Activated T-cell treated with anti-CD3 and anti-CD28 coated beads, Interleukin-2, amount 50 U/mL, for 72 hours (primary cell): ENCODE measurements around the gene GINM1. TPM values are rescaled to one million over a fixed set of nuclear protein-coding genes. Genes with fewer than 3 reads are reported as not detected.

ENCODE experiments used
- ATAC-seq, 2 donors: fragments of 150-1000 bp; cut with Tn5 transposase; replicated peaks in 1 of 2; 2 replicates each; pipeline ENCODE4 v1.10.0; 2021; ENCODE audit warnings: moderate library complexity in 2 of 2, mild to moderate bottlenecking in 1 of 2
- DNase-seq, 2 donors: peaks; one replicate each; pipeline ENCODE4 v3.0.0; 2021 to 2022; ENCODE audit warnings: mixed read lengths in 1 of 2
- H3K27ac Mint-ChIP-seq: one replicate; pipeline ENCODE4 v1.8.0; 2022; ENCODE audit warnings: mild to moderate bottlenecking, moderate library complexity, mixed read lengths
- H3K27me3 Mint-ChIP-seq: one replicate; pipeline ENCODE4 v1.8.0; 2022; ENCODE audit warnings: low read depth, mixed read lengths
- H3K36me3 Mint-ChIP-seq, 2 donors: one replicate each; pipeline ENCODE4 v1.8.0; 2022; ENCODE audit warnings: mixed read lengths in 2 of 2, mild to moderate bottlenecking in 1 of 2; ENCODE audit not compliant: insufficient read depth in 2 of 2
- H3K4me1 Mint-ChIP-seq: one replicate; pipeline ENCODE4 v1.8.0; 2022; ENCODE audit warnings: low read depth, mixed read lengths
- H3K4me3 Mint-ChIP-seq, 2 donors: one replicate each; pipeline ENCODE4 v1.8.0; 2022; ENCODE audit warnings: mild to moderate bottlenecking in 2 of 2, mixed read lengths in 2 of 2, moderate library complexity in 2 of 2
- H3K9me3 Mint-ChIP-seq, 2 donors: one replicate each; pipeline ENCODE4 v1.8.0; 2022; ENCODE audit warnings: mixed read lengths in 2 of 2
- total RNA-seq, 2 donors: library from RNA; stranded (reverse); gene quantifications; one replicate each; pipeline ENCODE4 v1.2.3, GENCODE V29; 2022

The GINM1 gene, protein sequence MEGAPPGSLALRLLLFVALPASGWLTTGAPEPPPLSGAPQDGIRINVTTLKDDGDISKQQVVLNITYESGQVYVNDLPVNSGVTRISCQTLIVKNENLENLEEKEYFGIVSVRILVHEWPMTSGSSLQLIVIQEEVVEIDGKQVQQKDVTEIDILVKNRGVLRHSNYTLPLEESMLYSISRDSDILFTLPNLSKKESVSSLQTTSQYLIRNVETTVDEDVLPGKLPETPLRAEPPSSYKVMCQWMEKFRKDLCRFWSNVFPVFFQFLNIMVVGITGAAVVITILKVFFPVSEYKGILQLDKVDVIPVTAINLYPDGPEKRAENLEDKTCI
- 10 to 100 TPM; 15.3 to 23.3 TPM for total RNA-seq

DNA sequence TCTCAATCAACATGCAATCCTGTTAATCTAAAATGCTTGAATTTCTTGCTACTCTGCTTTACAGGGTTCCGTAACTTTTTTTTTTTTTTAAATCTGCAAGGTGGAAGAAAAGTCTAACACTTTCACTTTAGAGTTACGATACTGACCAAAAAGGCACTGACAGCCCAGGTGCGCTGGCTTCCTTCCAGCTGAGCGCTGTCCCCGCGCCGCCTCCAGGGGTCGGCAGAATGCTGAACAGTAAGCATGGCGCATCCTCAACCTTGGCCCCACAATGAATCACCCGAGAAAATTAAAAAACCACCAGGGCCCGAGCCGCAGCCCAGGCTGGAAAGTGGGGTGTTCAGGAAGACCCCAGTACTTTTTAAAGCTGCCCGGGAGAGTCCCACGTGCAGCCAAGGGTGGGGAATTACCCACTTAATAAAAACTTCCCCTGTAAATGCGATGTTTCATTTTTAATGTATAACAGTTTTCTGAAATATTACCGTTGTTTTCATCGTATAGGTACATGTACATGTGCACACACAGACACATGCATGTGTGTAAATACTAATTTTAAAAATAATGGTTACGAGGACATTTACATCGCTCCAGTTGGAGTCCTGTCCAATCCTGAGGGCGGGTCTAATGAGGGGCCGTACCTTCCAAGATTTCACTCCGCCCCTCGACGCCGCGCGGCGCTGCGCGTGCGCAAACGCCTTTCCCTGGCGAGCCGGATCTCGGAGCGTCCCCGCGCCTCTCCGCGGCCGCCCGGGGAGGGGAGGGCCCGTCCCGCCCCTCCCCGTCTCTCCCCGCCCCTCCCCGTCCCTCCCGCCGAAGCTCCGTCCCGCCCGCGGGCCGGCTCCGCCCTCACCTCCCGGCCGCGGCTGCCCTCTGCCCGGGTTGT is at the start of gene GINM1:
GINM1 (plus strand) TSS at position 849 of the 883 bp plus-strand sequence. CDS start 40 bp downstream, outside the sequence.
- H3K4me3 Mint-ChIP-seq: peak within 1 kb of the TSS; percentile 94 to 98
- H3K4me1 Mint-ChIP-seq: peaks cover 22% of the 10 kb centered on the region
- no peaks in the 10 kb centered on the region for H3K9me3 Mint-ChIP-seq
- ATAC-seq (peak; percentile 85 to 89), DNase-seq (peak; percentile 95 to 99)
- no peaks in the 10 kb centered on the region for H3K27me3 Mint-ChIP-seq
- H3K36me3 Mint-ChIP-seq: no peaks in the 10 kb centered on the region
- peak within 1 kb of the TSS; percentile 87 for H3K27ac Mint-ChIP-seq

DNA sequence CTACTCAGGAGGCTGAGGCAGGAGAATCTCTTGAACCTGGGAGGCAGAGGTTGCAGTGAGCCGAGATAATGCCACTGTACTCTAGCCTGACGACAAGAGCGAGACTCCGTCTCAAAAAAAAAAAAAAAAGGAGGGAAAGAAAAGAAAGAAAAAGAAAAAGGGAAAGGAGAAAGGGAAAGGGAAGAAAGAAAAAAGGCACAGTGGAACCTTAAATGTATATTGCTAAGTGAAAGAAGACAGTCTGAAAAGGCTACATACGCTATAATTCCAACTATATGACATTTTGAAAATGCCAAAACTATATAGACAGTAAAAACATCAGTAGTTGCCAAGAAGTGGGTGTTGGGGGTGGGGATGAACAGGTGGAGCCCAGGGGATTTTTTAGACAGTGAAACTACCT is 36.5 kb upstream of the GINM1 start:
- DNase-seq (no peak), ATAC-seq (no peak)
- H3K36me3 Mint-ChIP-seq: peaks cover 7 to 31% of the 10 kb centered on the region in 2 donors
- no peak overlapping the region for H3K4me3 Mint-ChIP-seq
- no peaks in the 10 kb centered on the region for H3K9me3 Mint-ChIP-seq
- no peaks in the 10 kb centered on the region for H3K27me3 Mint-ChIP-seq
- no peak overlapping the region for H3K27ac Mint-ChIP-seq
- H3K4me1 Mint-ChIP-seq: peaks cover 26% of the 10 kb centered on the region

DNA sequence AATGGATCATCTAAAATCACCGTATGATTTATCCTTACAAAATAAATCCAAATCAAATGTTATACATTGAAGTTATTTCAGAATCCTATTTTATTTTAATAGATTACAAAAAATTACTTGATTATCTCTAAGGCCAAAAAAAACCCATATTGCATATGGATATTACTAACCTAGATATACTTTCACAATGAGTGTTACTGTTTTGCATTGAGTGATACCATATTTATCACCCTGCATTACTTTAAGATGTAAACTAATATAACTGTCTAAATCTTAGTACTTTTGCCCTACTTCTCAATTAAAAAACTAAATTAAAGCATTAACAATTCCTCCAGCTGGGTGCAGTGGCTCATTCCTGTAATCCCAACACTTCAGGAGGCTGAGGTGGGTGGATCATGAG is 31.4 kb upstream of the GINM1 start:
- H3K36me3 Mint-ChIP-seq: peaks cover 8 to 42% of the 10 kb centered on the region in 2 donors
- H3K4me1 Mint-ChIP-seq: peaks cover 20% of the 10 kb centered on the region
- H3K4me3 Mint-ChIP-seq: no peak overlapping the region
- ATAC-seq (no peak), DNase-seq (no peak)
- H3K27me3 Mint-ChIP-seq: no peaks in the 10 kb centered on the region
- no peaks in the 10 kb centered on the region for H3K9me3 Mint-ChIP-seq
- no peak overlapping the region for H3K27ac Mint-ChIP-seq

DNA sequence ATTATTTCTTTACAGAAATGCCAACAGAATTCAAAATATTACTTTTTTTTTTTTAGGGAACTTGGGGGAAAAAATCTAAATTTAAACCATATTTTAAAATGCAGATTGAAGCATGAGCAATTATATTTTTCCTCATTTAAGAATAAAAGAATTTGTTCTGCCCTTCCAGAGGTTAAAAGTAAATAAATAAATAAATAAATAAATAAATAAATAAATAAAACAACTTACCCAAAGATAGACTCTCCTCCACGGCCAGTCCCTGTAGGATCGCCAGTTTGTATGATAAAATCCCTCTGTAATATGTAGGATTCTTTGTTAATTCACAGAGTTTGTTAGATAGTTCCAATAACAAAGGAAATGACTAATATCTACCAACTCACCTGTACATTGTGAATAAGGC is 25.0 kb upstream of the GINM1 start:
- peaks cover 40% of the 10 kb centered on the region for H3K4me1 Mint-ChIP-seq
- no peak overlapping the region for H3K4me3 Mint-ChIP-seq
- ATAC-seq: no peak
- H3K9me3 Mint-ChIP-seq: no peaks in the 10 kb centered on the region
- no peak for DNase-seq
- H3K36me3 Mint-ChIP-seq: peaks cover 7 to 32% of the 10 kb centered on the region in 2 donors
- H3K27me3 Mint-ChIP-seq: no peaks in the 10 kb centered on the region
- no peak overlapping the region for H3K27ac Mint-ChIP-seq

DNA sequence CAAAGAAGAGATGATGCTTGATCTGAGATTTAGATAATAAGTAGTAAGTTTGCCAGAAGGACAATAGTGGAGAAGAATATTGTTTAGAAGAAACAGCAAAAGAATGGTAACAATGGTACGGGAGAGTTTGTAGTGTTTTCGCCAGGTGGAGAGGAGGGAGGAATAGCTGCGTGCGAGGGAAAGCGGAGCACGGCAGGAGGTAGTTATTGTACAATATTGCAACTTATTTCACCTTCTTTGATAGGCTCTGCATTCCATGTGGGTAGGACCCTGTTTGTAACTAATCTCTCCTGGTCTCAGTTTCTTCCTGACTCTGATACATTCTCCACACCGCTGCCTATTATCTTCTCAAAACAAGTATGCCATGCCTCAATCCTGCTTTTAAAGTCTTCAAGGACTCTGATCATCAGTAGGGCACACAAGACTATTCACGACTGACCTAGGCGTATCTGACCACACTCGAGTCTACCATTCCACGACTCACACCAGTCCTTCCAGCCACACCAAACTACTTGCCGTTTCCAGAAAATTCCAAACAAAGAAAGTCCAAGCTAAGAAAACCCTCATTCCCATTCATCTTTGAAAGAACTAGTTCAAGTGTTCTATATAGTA is 21.4 kb upstream of the GINM1 start:
- Mint-ChIP-seq H3K27ac (peak overlapping the region; percentile 96), H3K9me3 (no peaks in the 10 kb centered on the region), H3K4me3 (peak overlapping the region; percentile 89 to 98), H3K27me3 (peaks cover 11% of the 10 kb centered on the region), H3K36me3 (peaks cover 3 to 13% of the 10 kb centered on the region in 2 donors), H3K4me1 (peaks cover 42% of the 10 kb centered on the region)
- no peak for DNase-seq
- no peak for ATAC-seq

DNA sequence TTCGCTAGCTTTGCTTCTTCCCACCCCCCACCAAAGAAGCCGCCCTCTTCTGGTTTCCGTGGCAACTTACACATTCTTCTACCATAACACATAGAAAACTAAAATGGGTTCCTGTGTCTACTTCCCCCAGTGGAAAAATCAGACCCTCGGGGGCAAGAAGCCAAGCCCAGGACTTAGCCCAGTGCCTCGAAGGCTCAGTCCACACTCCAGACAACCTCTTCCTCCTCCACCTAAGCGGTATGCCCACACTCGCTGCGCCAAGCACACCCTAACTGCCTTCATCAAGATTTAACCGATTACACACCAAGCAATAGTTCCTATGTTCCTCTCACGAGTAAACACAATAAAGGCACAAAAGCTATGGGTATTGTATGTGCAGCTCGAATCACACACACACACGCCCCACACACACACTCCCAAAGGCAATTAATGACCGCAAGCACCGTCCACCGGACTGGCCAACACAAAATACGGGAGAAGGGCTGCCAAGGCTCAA is 20.9 kb upstream of the GINM1 start:
- DNase-seq (peak; percentile 54 to 64), ATAC-seq (peak; percentile 28 to 35)
- no peaks in the 10 kb centered on the region for H3K9me3 Mint-ChIP-seq
- peaks cover 11% of the 10 kb centered on the region for H3K27me3 Mint-ChIP-seq
- H3K36me3 Mint-ChIP-seq: peaks cover 2 to 9% of the 10 kb centered on the region in 2 donors
- peak overlapping the region; percentile 89 to 98 for H3K4me3 Mint-ChIP-seq
- peaks cover 42% of the 10 kb centered on the region for H3K4me1 Mint-ChIP-seq
- H3K27ac Mint-ChIP-seq: peak overlapping the region; percentile 96

DNA sequence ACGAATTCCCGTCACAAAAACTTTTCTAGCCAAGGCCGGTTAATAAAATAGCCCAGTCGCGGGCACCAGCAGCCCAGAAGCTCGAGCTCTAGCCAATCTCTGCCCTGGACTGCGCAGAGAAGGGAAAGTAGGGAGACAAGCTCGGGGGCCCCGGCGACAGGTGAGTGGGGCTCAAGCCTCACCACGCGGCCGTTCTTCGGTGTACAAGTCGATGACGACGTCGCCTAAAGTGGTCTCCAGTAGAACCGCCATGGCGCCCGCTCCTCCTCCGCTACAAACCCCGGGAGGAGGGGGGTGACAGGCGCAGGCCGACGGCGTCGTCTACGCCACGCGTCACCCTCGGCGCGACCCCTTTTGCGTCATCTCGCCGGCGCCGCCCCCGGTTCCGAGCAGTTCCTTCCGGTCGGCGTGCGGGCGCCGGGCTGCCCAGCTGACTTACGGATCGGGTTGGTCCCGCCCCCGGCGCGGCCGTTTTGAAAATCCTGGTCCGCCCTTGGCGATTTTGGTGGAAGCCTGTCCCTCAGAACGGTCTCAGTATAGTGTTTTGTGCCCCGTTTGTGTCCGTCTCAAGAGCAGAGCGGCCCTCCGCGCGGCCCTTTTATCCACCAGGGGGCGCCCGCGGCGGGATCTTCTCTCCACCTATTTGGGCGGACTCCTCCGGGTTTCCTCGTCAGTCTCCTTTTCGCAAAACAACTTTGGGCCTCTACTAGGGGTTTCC is 20.3 kb upstream of the GINM1 start, which contains the start of gene PPIL4:
PPIL4 (minus strand) TSS at position 290 of the 718 bp plus-strand sequence; CDS start at position 252, 38 bp downstream.
- Mint-ChIP-seq H3K4me3 (peak within 1 kb of the TSS; percentile 89 to 98), H3K27ac (peak within 1 kb of the TSS; percentile 96), H3K9me3 (no peaks in the 10 kb centered on the region), H3K4me1 (peaks cover 42% of the 10 kb centered on the region), H3K27me3 (peaks cover 11% of the 10 kb centered on the region), H3K36me3 (peaks cover 2 to 8% of the 10 kb centered on the region in 2 donors)
- DNase-seq (peak; percentile 98), ATAC-seq (peak; percentile 94 to 97)

DNA sequence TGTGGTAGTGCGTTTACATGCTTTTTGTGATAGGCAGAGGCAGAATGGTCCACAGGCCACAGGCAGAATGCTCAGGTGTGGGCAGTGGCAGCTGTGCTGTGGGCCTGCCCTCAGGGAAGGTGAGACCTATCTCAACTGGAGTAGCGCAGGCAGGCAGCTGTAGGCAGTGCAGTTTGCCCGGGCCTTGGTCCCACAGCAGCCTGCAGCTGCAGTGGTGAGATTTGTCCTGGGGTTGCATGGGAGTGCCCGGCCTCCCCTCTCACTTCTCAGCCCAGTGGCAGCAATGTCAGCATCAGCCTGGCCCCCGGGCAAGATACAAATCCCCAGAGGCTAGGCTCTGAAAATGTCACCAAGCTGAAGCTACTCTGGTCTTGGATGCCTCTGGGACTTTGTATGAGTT is 14.3 kb upstream of the GINM1 start:
- Mint-ChIP-seq H3K4me1 (peaks cover 5% of the 10 kb centered on the region), H3K4me3 (no peak overlapping the region), H3K9me3 (no peaks in the 10 kb centered on the region), H3K27me3 (peaks cover 11% of the 10 kb centered on the region), H3K27ac (no peak overlapping the region), H3K36me3 (no peaks in the 10 kb centered on the region)
- DNase-seq (no peak), ATAC-seq (no peak)

DNA sequence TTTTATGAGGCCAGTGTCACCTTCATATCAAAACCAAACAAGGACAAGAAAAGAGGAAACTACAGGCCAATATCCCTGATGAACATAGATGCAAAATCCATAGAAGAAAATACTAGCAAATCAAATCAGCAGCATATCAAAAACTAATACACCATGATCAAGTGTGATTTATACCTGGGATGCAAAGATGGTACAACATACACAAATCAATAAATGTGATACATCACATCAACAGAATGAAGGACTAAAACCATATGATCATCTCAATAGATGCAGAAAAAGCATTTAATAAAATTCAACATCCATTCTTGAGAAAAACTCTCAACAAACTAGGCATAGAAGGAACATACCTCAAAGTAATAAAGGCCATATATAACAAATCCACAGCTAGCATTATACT is 8.1 kb upstream of the GINM1 start:
- H3K4me3 Mint-ChIP-seq: no peak overlapping the region
- no peaks in the 10 kb centered on the region for H3K9me3 Mint-ChIP-seq
- DNase-seq: no peak
- no peak for ATAC-seq
- H3K36me3 Mint-ChIP-seq: no peaks in the 10 kb centered on the region
- no peak overlapping the region for H3K27ac Mint-ChIP-seq
- no peaks in the 10 kb centered on the region for H3K27me3 Mint-ChIP-seq
- no peaks in the 10 kb centered on the region for H3K4me1 Mint-ChIP-seq

DNA sequence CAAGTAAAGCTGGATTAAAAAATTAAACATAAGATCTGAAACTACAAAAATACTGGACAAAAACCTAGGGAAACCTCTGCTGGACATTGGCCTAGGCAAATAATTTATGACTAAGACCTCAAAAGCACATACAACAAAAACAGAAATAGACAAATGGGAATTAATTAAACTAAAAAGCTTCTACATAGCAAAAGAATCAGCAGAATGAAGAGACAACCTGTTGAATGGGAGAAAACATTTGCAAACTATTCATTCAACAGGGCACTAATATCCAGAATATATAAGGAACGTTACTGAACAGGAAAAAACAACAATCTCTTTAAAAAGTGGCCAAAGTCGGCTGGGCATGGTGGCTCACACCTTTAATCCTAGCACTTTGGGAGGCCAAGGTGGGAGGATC is 6.8 kb upstream of the GINM1 start:
- H3K36me3 Mint-ChIP-seq: no peaks in the 10 kb centered on the region
- no peaks in the 10 kb centered on the region for H3K4me1 Mint-ChIP-seq
- DNase-seq (no peak), ATAC-seq (no peak)
- H3K27me3 Mint-ChIP-seq: no peaks in the 10 kb centered on the region
- H3K9me3 Mint-ChIP-seq: no peaks in the 10 kb centered on the region
- H3K27ac Mint-ChIP-seq: no peak overlapping the region
- no peak overlapping the region for H3K4me3 Mint-ChIP-seq

DNA sequence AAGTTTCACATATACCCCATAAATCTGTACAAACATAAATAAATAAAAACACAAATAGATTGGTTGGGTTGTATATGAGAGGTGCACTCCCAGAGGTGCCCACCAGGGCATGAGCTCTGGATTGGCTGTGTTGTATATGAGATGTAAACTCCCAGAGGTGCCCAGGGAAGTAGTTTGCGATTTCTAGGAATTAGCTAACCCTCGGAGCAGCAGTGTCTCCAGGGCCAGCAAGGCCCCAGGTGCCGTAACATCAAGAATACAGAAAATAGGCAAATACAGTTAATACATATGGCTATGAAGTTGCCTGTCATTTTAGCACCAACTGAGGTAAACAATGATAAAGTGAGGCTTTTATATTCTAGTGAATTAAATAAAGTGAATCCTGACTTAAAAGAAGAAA is 5.4 kb upstream of the GINM1 start:
- ATAC-seq: no peak
- H3K36me3 Mint-ChIP-seq: no peaks in the 10 kb centered on the region
- no peaks in the 10 kb centered on the region for H3K9me3 Mint-ChIP-seq
- H3K4me1 Mint-ChIP-seq: peaks cover 12% of the 10 kb centered on the region
- no peaks in the 10 kb centered on the region for H3K27me3 Mint-ChIP-seq
- H3K4me3 Mint-ChIP-seq: no peak overlapping the region
- no peak overlapping the region for H3K27ac Mint-ChIP-seq
- peak in 1 of 2 donors; percentile 29 for DNase-seq

DNA sequence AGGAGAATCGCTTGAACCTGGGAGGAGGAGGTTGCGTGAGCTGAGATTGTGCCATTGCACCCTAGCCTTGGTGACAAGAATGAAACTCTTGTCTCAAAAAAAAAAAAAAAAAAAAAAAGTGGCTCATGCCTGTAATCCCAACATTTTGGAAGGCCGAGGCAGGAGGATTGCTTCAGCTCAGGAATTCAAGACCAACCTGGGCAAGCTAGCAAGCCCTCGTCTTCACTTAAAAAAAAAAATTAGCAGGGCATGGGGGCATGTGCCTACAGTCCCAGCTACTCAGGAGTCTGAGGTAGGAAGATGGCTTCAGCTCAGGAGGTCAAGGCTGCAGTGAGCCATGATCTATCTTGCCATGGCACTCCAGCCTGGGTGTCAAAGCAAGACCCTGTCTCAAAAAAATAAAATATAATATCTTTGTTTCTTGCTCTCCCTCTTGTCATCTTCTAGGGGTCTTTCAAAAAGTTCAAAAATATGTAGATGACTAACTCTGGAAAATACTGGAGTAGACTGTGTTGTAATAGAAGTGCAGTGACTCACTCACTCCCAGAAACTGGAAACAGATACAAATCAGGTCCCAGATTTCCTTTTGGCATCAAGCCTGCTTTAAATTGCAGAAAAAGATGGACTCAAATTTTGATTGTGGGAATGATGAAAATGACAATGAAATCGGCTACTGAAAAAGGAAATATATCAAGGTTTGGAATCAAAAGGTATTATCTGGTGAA is 2.8 kb upstream of the GINM1 start:
- no peaks in the 10 kb centered on the region for H3K36me3 Mint-ChIP-seq
- ATAC-seq (no peak), DNase-seq (no peak)
- H3K27me3 Mint-ChIP-seq: no peaks in the 10 kb centered on the region
- H3K27ac Mint-ChIP-seq: no peak overlapping the region
- H3K4me3 Mint-ChIP-seq: no peak overlapping the region
- H3K9me3 Mint-ChIP-seq: no peaks in the 10 kb centered on the region
- H3K4me1 Mint-ChIP-seq: peaks cover 22% of the 10 kb centered on the region
